Activated naive CD4-positive, alpha-beta T cell (primary cell): ENCODE data around the gene MDM2.

Experiments
- DNase-seq, 4 experiments: peaks; one replicate each; lab custom pipeline; 2025; lab: John Stamatoyannopoulos, UW

MDM2 gene

DNA sequence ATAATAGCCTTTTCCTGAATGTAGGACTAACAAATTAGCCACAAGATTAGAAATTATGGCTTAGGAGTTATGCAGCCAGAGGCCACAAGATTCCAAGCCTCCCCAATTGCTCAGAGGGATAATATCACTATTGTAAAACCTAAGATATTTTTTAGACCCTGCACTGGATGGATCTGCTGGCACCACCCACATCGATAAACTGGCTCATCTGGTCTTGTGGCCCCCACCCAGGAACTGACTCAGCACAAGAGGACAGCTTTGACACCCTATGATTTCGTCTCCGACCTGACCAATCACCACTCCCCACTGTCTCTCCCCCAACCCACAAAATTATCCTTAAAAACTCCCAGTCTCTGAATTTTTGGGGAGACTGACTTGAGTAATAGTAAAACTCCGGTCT is 70.3 kb downstream of the MDM2 start:
- DNase-seq = no peak

GRCh38 chr12:68878846-68879245 is 70.9 kb downstream of the MDM2 start:
- DNase-seq = no peak

- no peak for DNase-seq
Measured at GRCh38 chr12:68880660-68881325, 72.8 kb downstream of the MDM2 start.

GRCh38 chr12:68882251-68882964 is 74.4 kb downstream of the MDM2 start:
- DNase-seq = no peak

DNA sequence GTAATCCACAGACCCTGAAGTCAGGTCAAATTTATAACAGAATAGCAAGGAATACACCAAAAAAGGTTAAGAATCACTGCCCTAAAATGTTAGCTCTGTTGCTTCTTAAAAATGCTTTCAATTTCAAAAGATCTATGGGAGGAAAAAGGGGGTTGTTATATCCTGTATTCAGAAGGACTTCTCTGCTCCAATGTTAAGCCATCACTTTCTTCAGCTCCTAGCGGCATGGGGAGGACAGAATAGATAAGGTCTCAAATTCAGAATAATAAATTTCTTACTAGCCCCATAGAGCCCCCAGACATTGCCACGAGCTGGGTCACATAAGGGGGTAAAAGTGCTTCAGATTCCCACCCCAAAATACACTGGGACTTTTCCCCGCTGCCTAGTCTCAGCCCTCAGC is 75.2 kb downstream of the MDM2 start:
- DNase-seq = no peak

DNA sequence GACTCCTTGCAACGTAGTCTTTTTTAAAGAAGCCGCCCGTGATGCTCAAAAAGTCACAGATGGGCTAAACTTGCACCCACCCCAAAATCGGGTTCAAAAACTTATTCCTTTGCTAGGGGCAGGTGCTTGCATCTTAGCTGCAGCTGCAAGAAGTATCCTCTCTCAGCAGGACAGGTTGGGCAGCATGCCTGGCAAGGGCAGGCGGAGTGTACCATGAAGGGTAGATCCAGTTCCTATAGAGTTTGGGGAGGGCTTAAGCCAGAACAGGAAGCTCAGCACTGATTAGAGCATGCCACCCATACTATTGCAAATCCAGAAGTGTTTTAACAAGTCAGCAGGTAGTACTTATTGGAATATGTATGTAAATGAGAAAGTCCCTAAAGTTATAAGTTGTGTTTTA is 76.3 kb downstream of the MDM2 start:
- no peak for DNase-seq

- DNase-seq = no peak
Measured at GRCh38 chr12:68885381-68885780, 77.4 kb downstream of the MDM2 start.

GRCh38 chr12:68886636-68887572 is 78.9 kb downstream of the MDM2 start:
- DNase-seq = no peak

GRCh38 chr12:68887641-68888040 is 79.7 kb downstream of the MDM2 start:
- DNase-seq = no peak

GRCh38 chr12:68888243-68888642 is 80.3 kb downstream of the MDM2 start:
- no peak for DNase-seq

DNA sequence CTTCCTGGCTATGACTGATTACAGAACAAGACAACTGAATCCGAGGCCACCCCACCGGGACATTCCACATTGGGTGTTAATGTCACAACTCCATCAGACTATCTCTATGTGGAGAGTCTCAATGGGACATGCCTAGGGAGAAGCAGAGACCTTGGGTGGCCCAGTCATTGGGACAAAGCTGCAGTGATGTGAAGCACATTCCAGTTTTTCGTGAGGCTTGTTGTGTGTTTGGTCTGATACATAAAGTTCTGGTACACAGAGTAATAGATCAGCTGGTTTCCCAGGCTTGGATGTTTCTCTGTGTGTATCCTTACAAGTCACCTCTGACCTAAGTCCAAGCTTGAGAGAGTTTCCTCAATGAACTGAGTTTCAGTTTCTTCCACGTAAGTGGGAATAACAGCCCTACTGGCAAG is 82.7 kb downstream of the MDM2 start:
- DNase-seq = no peak

DNA sequence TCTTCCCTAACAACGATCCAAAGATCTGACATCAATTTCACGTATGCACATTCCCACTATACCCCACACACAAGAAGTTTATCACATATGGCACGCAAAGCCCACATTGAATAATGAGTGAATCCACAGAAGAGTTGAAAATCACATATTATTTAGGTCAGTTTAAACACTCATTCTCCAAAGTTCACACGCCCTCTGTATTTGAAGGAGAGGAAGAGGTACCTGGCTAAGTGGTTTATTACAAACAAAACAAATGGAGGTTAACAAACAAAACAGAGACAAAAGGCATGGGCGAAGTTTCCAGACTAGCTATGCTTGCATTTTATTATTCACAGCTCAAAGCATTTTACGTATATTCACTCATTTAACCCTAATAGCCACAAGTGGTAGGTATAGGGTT is 83.2 kb downstream of the MDM2 start:
- no peak for DNase-seq

DNA sequence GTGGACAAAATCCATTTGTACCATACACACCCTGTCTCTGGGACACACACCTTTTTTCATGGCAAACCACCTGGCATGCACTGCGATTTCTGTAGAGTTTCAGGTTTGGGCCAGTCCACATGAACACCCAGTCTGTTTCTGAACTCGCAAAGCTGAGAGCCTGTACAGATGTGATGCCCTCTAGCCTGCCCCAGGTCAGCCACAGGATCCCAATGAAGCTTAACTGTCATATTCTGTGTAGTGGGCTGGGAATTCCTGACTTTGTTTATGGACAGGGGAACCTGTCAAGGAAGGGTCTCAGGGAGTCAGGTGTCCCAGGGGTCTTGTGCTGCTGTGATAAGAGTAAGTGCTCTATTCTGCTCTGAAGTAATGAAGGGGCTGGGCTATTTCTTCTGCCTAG is 85.2 kb downstream of the MDM2 start:
- DNase-seq = no peak

GRCh38 chr12:68893741-68894140 is 85.8 kb downstream of the MDM2 start:
- no peak for DNase-seq

DNA sequence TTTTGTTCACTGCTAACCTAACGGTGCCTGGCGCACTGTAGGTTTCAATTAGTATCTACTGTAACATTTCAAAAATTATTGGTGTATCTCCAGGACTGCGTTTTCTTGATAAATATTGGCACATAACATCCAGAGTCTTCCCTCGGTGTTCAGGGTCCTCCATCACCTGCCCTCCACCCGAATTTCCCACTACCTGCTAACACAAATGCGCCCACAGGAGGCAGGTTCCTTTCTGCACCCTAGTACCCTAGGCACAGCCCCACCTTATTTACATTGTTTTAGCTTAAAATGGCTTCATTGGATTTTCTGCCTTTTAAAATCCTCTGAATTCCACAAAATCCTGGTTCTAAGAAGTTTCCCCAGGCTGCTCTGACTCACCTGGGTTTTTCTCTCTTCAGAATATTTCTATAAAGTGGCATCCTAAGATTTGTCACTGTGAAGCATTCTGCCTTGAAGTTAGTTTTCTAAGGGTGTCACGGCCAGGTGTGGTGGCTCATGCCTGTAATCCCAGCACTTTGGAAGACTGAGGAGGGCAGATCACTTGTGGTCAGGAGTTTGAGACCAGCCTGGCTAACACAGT is 86.4 kb downstream of the MDM2 start:
- no peak for DNase-seq

DNA sequence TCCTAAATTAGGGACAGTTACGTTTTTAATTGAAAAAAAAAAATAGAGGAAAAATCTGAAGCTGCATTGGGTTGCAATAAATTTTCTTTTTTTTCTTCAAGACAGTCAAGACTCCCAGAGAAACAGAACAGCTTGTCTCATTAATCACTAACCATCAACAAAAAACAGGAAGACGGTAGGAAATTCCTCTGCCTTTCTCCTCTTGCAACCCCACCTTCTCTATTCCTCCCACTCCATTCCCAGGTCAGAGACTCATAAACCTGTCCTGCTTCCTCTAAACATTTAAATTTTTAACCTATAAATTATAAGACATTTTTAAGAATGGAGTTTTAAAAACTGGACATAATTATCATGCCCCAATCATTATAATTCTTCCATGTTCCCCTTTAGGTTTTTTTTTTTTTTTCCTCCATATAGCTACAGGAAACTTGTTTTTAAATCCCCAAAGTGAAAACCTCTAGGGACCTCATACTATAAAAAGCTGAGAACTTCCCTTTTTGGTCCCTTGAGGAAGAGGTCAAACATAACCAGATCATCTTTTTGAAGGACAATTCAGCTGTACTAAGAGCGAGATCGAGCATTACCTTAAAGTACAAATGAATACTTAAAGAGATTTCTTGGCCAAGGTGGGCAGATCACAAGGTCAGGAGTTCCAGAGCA is 89.0 kb downstream of the MDM2 start:
- DNase-seq = no peak

DNA sequence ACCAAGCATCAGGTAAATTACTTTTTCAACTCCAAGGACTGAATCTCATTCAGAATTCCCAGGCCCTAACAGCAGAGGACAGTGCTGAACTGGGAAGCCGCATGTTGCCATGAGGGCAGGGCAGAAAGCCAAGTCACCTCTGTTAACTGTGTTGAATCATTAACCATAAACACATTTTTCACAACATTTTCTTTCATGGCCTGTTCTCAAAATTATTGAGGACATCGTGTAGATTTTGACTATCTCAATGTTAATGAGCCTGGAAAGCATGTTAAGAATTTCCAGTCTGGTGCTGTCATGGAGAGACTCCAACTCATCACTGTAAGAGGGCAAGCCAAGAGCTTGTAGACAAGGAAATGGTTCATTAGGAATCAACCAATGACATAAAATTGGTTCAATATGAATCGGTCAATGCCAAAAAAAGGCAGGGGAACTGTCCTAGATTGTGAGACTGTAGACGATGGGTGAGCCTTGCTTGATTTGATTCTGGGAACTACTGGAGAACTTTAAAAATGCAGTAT is 91.3 kb downstream of the MDM2 start:
- DNase-seq = no peak

GRCh38 chr12:68900241-68900640 is 92.3 kb downstream of the MDM2 start:
- DNase-seq = no peak
